ENCODE measurements around the gene HS3ST5. TPM values are rescaled to one million over a fixed set of nuclear protein-coding genes. Genes with fewer than 3 reads are reported as not detected.

The HS3ST5 gene
- total RNA-seq, 1 experiment from 2014 or later: 8.7 TPM

GRCh38 chr6:114075777-114076176, 267.0 kb downstream of the HS3ST5 start:
- no peak overlapping the region for H3K4me3 Mint-ChIP-seq
- no peak for DNase-seq (ENCODE audit: low spot score)
- CTCF ChIA-PET: no interaction called here
- TF ChIP-seq SMAD4 (CRISPR knock-in tag; IDR thresholded peaks at IDR 0.05): no peak
- TF ChIP-seq, protein P1, sequence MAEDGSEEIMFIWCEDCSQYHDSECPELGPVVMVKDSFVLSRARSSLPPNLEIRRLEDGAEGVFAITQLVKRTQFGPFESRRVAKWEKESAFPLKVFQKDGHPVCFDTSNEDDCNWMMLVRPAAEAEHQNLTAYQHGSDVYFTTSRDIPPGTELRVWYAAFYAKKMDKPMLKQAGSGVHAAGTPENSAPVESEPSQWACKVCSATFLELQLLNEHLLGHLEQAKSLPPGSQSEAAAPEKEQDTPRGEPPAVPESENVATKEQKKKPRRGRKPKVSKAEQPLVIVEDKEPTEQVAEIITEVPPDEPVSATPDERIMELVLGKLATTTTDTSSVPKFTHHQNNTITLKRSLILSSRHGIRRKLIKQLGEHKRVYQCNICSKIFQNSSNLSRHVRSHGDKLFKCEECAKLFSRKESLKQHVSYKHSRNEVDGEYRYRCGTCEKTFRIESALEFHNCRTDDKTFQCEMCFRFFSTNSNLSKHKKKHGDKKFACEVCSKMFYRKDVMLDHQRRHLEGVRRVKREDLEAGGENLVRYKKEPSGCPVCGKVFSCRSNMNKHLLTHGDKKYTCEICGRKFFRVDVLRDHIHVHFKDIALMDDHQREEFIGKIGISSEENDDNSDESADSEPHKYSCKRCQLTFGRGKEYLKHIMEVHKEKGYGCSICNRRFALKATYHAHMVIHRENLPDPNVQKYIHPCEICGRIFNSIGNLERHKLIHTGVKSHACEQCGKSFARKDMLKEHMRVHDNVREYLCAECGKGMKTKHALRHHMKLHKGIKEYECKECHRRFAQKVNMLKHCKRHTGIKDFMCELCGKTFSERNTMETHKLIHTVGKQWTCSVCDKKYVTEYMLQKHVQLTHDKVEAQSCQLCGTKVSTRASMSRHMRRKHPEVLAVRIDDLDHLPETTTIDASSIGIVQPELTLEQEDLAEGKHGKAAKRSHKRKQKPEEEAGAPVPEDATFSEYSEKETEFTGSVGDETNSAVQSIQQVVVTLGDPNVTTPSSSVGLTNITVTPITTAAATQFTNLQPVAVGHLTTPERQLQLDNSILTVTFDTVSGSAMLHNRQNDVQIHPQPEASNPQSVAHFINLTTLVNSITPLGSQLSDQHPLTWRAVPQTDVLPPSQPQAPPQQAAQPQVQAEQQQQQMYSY (CRISPR knock-in tag; IDR thresholded peaks at IDR 0.05): no peak
- TF ChIP-seq, protein P2, sequence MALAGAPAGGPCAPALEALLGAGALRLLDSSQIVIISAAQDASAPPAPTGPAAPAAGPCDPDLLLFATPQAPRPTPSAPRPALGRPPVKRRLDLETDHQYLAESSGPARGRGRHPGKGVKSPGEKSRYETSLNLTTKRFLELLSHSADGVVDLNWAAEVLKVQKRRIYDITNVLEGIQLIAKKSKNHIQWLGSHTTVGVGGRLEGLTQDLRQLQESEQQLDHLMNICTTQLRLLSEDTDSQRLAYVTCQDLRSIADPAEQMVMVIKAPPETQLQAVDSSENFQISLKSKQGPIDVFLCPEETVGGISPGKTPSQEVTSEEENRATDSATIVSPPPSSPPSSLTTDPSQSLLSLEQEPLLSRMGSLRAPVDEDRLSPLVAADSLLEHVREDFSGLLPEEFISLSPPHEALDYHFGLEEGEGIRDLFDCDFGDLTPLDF (CRISPR knock-in tag; IDR thresholded peaks at IDR 0.05): no peak
- no peak for TF ChIP-seq ELF4 (CRISPR knock-in tag; IDR thresholded peaks at IDR 0.05; ENCODE audit: low read depth)
- no peak for TF ChIP-seq AFF4 (CRISPR knock-in tag; IDR thresholded peaks at IDR 0.05; ENCODE audit: borderline replicate concordance)
- TF ChIP-seq, protein P3, sequence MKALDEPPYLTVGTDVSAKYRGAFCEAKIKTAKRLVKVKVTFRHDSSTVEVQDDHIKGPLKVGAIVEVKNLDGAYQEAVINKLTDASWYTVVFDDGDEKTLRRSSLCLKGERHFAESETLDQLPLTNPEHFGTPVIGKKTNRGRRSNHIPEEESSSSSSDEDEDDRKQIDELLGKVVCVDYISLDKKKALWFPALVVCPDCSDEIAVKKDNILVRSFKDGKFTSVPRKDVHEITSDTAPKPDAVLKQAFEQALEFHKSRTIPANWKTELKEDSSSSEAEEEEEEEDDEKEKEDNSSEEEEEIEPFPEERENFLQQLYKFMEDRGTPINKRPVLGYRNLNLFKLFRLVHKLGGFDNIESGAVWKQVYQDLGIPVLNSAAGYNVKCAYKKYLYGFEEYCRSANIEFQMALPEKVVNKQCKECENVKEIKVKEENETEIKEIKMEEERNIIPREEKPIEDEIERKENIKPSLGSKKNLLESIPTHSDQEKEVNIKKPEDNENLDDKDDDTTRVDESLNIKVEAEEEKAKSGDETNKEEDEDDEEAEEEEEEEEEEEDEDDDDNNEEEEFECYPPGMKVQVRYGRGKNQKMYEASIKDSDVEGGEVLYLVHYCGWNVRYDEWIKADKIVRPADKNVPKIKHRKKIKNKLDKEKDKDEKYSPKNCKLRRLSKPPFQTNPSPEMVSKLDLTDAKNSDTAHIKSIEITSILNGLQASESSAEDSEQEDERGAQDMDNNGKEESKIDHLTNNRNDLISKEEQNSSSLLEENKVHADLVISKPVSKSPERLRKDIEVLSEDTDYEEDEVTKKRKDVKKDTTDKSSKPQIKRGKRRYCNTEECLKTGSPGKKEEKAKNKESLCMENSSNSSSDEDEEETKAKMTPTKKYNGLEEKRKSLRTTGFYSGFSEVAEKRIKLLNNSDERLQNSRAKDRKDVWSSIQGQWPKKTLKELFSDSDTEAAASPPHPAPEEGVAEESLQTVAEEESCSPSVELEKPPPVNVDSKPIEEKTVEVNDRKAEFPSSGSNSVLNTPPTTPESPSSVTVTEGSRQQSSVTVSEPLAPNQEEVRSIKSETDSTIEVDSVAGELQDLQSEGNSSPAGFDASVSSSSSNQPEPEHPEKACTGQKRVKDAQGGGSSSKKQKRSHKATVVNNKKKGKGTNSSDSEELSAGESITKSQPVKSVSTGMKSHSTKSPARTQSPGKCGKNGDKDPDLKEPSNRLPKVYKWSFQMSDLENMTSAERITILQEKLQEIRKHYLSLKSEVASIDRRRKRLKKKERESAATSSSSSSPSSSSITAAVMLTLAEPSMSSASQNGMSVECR (CRISPR knock-in tag; IDR thresholded peaks at IDR 0.05; ENCODE audit: borderline replicate concordance): no peak
- TF ChIP-seq ZNF317 (CRISPR knock-in tag; IDR thresholded peaks at IDR 0.05; ENCODE audit: borderline replicate concordance, low read depth): no peak
- no peak for TF ChIP-seq OVOL2 (CRISPR knock-in tag; IDR thresholded peaks at IDR 0.05; ENCODE audit: borderline replicate concordance)
- no peak for TF ChIP-seq NFATC4 (CRISPR knock-in tag; IDR thresholded peaks at IDR 0.05)
- no peak for TF ChIP-seq ZNF121 (CRISPR knock-in tag; IDR thresholded peaks at IDR 0.05)
- no peak for TF ChIP-seq ZNF532 (CRISPR knock-in tag; IDR thresholded peaks at IDR 0.05; ENCODE audit: borderline replicate concordance)
- TF ChIP-seq, protein P4, sequence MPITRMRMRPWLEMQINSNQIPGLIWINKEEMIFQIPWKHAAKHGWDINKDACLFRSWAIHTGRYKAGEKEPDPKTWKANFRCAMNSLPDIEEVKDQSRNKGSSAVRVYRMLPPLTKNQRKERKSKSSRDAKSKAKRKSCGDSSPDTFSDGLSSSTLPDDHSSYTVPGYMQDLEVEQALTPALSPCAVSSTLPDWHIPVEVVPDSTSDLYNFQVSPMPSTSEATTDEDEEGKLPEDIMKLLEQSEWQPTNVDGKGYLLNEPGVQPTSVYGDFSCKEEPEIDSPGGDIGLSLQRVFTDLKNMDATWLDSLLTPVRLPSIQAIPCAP (CRISPR knock-in tag; IDR thresholded peaks at IDR 0.05): no peak
- TF ChIP-seq ZNF396 (CRISPR knock-in tag; IDR thresholded peaks at IDR 0.05; ENCODE audit: borderline replicate concordance): no peak
- TF ChIP-seq NR2C2 (CRISPR knock-in tag; IDR thresholded peaks at IDR 0.05): no peak
- TF ChIP-seq TEAD4 (CRISPR knock-in tag; IDR thresholded peaks at IDR 0.05): no peak
- no peak for TF ChIP-seq MXD4 (CRISPR knock-in tag; IDR thresholded peaks at IDR 0.05; ENCODE audit: borderline replicate concordance)
- no peak for TF ChIP-seq SOX15 (CRISPR knock-in tag; IDR thresholded peaks at IDR 0.05)
- H3K27me3 Mint-ChIP-seq (ENCODE audit: low read depth): no peaks in the 10 kb centered on the region
- POLR2A ChIA-PET: no interaction called here
- H3K4me1 Mint-ChIP-seq: peaks cover 9% of the 10 kb centered on the region
- H3K9me3 Mint-ChIP-seq: peaks cover 18% of the 10 kb centered on the region
- no peak overlapping the region for H3K27ac Mint-ChIP-seq
- no peak for ATAC-seq
- H3K36me3 Mint-ChIP-seq: peaks cover 23% of the 10 kb centered on the region

All from WTC11 (cell line).